HG03521 (cell line): ENCODE data around the gene WNK3.
A peak's percentile ranks its signal among the peaks of the same experiment; 100 is the strongest.

ENCODE experiments used
- ATAC-seq: cut with Tn5 transposase; IDR thresholded peaks from one replicate; pipeline ENCODE4 v1.9.1; 2021; ENCODE audit warnings: mild to moderate bottlenecking, moderate library complexity; ENCODE audit not compliant: unreplicated experiment

Gene WNK3

GRCh38 chrX:54246866-54247265 is 111.0 kb downstream of the WNK3 start:
- ATAC-seq, result no peak

- ATAC-seq, result no peak
These were observed 119.3 kb downstream of the WNK3 start for GRCh38 chrX:54238588-54238987.

GRCh38 chrX:54237014-54237413 is 120.8 kb downstream of the WNK3 start:
- no peak for ATAC-seq

- no peak for ATAC-seq
These were observed 127.3 kb downstream of the WNK3 start for GRCh38 chrX:54230435-54231148.

GRCh38 chrX:54223581-54223980 is 134.3 kb downstream of the WNK3 start:
- no peak for ATAC-seq

- ATAC-seq, result no peak
These were observed 144.2 kb downstream of the WNK3 start for GRCh38 chrX:54213603-54214002.

- no peak for ATAC-seq
These were observed 149.3 kb downstream of the WNK3 start for GRCh38 chrX:54208531-54208930.

- ATAC-seq, result no peak
These were observed 159.6 kb downstream of the WNK3 start for GRCh38 chrX:54198262-54198661.

GRCh38 chrX:54194982-54195588 is 162.8 kb downstream of the WNK3 start:
- ATAC-seq, result no peak

GRCh38 chrX:54193085-54193821 is 164.6 kb downstream of the WNK3 start:
- ATAC-seq, result no peak

GRCh38 chrX:54184474-54184873 is 173.4 kb downstream of the WNK3 start:
- ATAC-seq, result no peak

- peak; percentile 66 for ATAC-seq
These were observed 174.8 kb downstream of the WNK3 start, which contains the start of gene FAM120C for GRCh38 chrX:54182864-54183613. Gene FAM120C (minus strand): TSS chrX:54183254. CDS start chrX:54183198, 56 bp downstream.

GRCh38 chrX:54182194-54182863 is 175.5 kb downstream of the WNK3 start:
- peak; percentile 50 for ATAC-seq

GRCh38 chrX:54181202-54181953 is 176.5 kb downstream of the WNK3 start:
- no peak for ATAC-seq

- no peak for ATAC-seq
These were observed 177.4 kb downstream of the WNK3 start for GRCh38 chrX:54180403-54180802.

GRCh38 chrX:54178100-54178940 is 179.5 kb downstream of the WNK3 start:
- no peak for ATAC-seq

GRCh38 chrX:54177306-54177705 is 180.5 kb downstream of the WNK3 start:
- no peak for ATAC-seq

- no peak for ATAC-seq
These were observed 184.1 kb downstream of the WNK3 start for GRCh38 chrX:54173791-54174190.

- ATAC-seq, result no peak
These were observed 185.4 kb downstream of the WNK3 start for GRCh38 chrX:54172455-54172854.
